HEK293 (cell line): ENCODE results near the gene TRAF2.
A peak's percentile ranks its signal among the peaks of the same experiment; 100 is the strongest.

ENCODE experiments used
- CTCF ChIA-PET: fragments of 350-600 bp; formaldehyde crosslinking; extraction: SDS; loops from one replicate; lab custom pipeline; 2021; ENCODE audit warnings: antibody characterized with exemption; lab: Yijun Ruan, JAX
- POLR2A ChIA-PET: fragments of 300-600 bp; formaldehyde crosslinking; extraction: SDS; loops from one replicate; lab custom pipeline; 2020; ENCODE audit warnings: antibody characterized with exemption, inconsistent platforms; lab: Yijun Ruan, JAX
- H3K27ac ChIP-seq: fragments of 200-500 bp; sonication (Bioruptor generic); 2 replicates; pipeline ENCODE4 v1.5.1; 2014; ENCODE audit warnings: low read depth, low read length, control low read depth, inconsistent platforms; ENCODE audit errors: extremely low read depth
- H3K36me3 ChIP-seq, 2 experiments: fragments of 200-500 bp in 1 of 2; sonication (Bioruptor generic) in 1 of 2; 1 replicate in 1 of 2; 2 replicates in 1 of 2; pipeline ENCODE4 v1.5.1; 2014 to 2017; ENCODE audit warnings: inconsistent platforms in 2 of 2, low read length in 2 of 2; ENCODE audit not compliant: control insufficient read depth in 2 of 2, insufficient read depth in 1 of 2
- H3K4me1 ChIP-seq: fragments of 200-500 bp; sonication (Bioruptor generic); 2 replicates; pipeline ENCODE4 v1.5.1; 2014; ENCODE audit warnings: mild to moderate bottlenecking, low read length, inconsistent platforms; ENCODE audit not compliant: control insufficient read depth, insufficient read depth
- H3K4me3 ChIP-seq: 2 replicates; pipeline ENCODE4 v1.5.1; 2011; ENCODE audit warnings: low read depth, mild to moderate bottlenecking, control low read depth, low read length, moderate library complexity
- H3K9me3 ChIP-seq: fragments of 200-500 bp; sonication (Bioruptor generic); 2 replicates; pipeline ENCODE4 v1.5.1; 2014; ENCODE audit warnings: low read depth, low read length, inconsistent platforms; ENCODE audit not compliant: control insufficient read depth, insufficient read depth
- EGR2 ChIP-seq: fragments of 450-650 bp; formaldehyde crosslinking; IDR thresholded peaks from 2 replicates; pipeline ENCODE4 v1.5.1; 2016; ENCODE audit warnings: low read depth, missing biosample characterization, missing genetic modification characterization
- GLIS1 ChIP-seq: fragments of 450-650 bp; formaldehyde crosslinking; IDR thresholded peaks from 2 replicates; pipeline ENCODE4 v1.5.1; 2016; ENCODE audit warnings: missing biosample characterization, missing genetic modification characterization
- GLIS2 ChIP-seq: fragments of 450-650 bp; formaldehyde crosslinking; IDR thresholded peaks from 2 replicates; pipeline ENCODE4 v1.5.1; 2016; ENCODE audit warnings: missing biosample characterization, missing genetic modification characterization
- HOXA7 ChIP-seq: sonication (generic); formaldehyde crosslinking; IDR thresholded peaks from 2 replicates; pipeline ENCODE4 v1.8.1; 2022; ENCODE audit warnings: missing genetic modification reagents, borderline replicate concordance
- SCRT1 ChIP-seq: fragments of 450-650 bp; formaldehyde crosslinking; IDR thresholded peaks from 2 replicates; pipeline ENCODE4 v1.5.1; 2016; ENCODE audit warnings: missing biosample characterization, missing genetic modification characterization, borderline replicate concordance
- ZNF23 ChIP-seq: fragments of 450-650 bp; formaldehyde crosslinking; IDR thresholded peaks from 2 replicates; pipeline ENCODE4 v1.5.1; 2016; ENCODE audit warnings: missing biosample characterization, missing genetic modification characterization, borderline replicate concordance
- ZNF24 ChIP-seq: fragments of 450-650 bp; formaldehyde crosslinking; IDR thresholded peaks from 2 replicates; pipeline ENCODE4 v1.5.1; 2016; ENCODE audit warnings: missing biosample characterization, missing genetic modification characterization
- ZNF501 ChIP-seq: fragments of 450-650 bp; formaldehyde crosslinking; IDR thresholded peaks from 2 replicates; pipeline ENCODE4 v1.5.1; 2016; ENCODE audit warnings: missing biosample characterization, missing genetic modification characterization
- ZNF600 ChIP-seq: fragments of 450-650 bp; formaldehyde crosslinking; IDR thresholded peaks from 2 replicates; pipeline ENCODE4 v1.5.1; 2016; ENCODE audit warnings: missing biosample characterization, missing genetic modification characterization
- ZNF701 ChIP-seq: fragments of 450-650 bp; formaldehyde crosslinking; IDR thresholded peaks from 2 replicates; pipeline ENCODE4 v1.5.1; 2016; ENCODE audit warnings: missing biosample characterization, missing genetic modification characterization
- TF ChIP-seq, protein P1 (sequence below): fragments of 450-650 bp; formaldehyde crosslinking; IDR thresholded peaks from 2 replicates; pipeline ENCODE4 v1.5.1; 2016; ENCODE audit warnings: missing biosample characterization, missing genetic modification characterization
- TF ChIP-seq, protein P2 (sequence below): fragments of 450-650 bp; formaldehyde crosslinking; IDR thresholded peaks from 2 replicates; pipeline ENCODE4 v1.5.1; 2016; ENCODE audit warnings: missing biosample characterization, missing genetic modification characterization
- TF ChIP-seq, protein P3 (sequence below): fragments of 450-650 bp; formaldehyde crosslinking; IDR thresholded peaks from 2 replicates; pipeline ENCODE4 v1.5.1; 2016; ENCODE audit warnings: missing biosample characterization, missing genetic modification characterization
- TF ChIP-seq, protein P4 (sequence below): fragments of 450-650 bp; formaldehyde crosslinking; IDR thresholded peaks from 2 replicates; pipeline ENCODE4 v1.5.1; 2016; ENCODE audit warnings: missing biosample characterization, missing genetic modification characterization

Gene TRAF2

DNA sequence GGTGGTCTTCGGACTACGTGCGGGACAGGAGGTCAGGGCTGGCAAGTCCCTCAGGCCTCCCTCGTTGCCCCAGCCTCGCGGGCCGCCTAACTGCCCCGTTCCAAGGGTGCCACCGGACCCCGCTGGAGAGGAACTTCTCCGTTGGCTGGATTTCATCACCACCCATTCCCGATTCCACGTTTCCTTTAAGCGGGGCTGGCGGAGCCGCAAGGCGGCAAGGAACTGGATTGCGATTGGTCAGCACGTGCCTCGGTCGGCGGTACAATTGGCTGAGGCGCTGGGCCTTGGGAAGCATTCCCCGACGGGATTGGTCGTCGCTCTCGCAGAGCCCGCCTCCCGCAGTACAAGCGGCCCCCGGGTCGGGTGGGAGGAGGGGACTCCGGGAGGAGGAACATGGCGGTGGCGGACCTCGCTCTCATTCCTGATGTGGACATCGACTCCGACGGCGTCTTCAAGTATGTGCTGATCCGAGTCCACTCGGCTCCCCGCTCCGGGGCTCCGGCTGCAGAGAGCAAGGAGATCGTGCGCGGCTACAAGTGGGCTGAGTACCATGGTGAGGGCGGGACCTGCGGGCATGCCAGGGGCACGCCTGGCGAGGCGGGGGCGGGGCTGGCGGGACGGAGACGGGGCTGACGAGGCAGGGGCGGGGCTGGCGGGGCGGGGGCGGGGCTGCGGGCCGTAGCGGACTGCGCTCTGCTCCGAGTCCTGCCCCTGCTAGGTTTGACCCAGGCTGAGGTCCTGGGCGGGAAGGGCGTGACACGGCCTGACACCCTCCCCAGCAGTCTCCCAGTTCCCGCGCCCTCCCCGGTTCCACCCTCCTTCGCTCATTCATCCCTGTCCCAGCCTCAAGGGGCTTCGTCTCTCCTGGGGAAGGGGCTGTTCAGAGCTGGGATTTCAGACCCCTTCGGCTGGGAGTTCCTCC is 37.0 kb upstream of the TRAF2 start, which contains the start of gene PHPT1 (continued):
- TF ChIP-seq, protein P1, sequence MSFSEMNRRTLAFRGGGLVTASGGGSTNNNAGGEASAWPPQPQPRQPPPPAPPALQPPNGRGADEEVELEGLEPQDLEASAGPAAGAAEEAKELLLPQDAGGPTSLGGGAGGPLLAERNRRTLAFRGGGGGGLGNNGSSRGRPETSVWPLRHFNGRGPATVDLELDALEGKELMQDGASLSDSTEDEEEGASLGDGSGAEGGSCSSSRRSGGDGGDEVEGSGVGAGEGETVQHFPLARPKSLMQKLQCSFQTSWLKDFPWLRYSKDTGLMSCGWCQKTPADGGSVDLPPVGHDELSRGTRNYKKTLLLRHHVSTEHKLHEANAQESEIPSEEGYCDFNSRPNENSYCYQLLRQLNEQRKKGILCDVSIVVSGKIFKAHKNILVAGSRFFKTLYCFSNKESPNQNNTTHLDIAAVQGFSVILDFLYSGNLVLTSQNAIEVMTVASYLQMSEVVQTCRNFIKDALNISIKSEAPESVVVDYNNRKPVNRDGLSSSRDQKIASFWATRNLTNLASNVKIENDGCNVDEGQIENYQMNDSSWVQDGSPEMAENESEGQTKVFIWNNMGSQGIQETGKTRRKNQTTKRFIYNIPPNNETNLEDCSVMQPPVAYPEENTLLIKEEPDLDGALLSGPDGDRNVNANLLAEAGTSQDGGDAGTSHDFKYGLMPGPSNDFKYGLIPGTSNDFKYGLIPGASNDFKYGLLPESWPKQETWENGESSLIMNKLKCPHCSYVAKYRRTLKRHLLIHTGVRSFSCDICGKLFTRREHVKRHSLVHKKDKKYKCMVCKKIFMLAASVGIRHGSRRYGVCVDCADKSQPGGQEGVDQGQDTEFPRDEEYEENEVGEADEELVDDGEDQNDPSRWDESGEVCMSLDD (tag by site-specific recombination), result peak; percentile 57; the same call in 1 of the 2 replicates
- TF ChIP-seq SCRT1 (tag by site-specific recombination) (peak; percentile 49; the same call in 1 of the 2 replicates), ZNF701 (tag by site-specific recombination) (no peak), EGR2 (peak; percentile 60), ZNF501 (tag by site-specific recombination) (peak; percentile 66; the same call in 1 of the 2 replicates)

DNA sequence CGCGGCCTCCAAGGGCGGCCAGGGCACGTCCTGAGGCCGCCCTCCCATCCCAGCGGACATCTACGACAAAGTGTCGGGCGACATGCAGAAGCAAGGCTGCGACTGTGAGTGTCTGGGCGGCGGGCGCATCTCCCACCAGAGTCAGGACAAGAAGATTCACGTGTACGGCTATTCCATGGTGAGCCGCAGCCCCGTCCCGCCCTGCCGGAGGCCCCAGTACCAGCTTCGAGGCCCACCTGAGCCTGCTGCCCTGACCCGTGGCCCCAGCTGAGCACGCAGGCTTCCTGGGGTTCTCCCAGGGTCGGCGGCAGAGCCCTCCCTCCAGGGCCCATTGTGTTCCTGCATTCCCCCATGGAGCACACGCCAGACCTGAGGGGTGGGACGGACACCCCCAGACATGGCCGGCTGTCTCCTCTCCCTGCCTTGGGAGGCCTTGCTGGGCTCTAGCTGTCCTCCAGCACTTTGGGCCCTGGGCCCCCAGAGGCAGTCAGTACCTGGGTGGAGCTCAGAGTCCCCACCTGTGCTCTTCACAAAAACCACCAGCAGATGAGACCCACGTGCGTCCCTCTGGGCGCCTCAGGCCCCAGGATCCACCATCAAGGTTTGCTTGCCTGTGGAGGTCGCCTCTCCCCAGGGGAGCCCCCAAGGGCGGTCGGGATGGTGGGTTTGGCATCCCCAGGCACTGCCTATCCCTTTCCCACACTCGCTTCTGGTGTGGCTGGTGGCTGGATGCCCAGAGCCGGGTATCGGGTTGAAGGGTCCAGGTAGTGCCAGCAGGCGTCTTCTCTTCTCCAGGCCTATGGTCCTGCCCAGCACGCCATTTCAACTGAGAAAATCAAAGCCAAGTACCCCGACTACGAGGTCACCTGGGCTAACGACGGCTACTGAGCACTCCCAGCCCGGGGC is 36.1 kb upstream of the TRAF2 start:
- CTCF ChIA-PET, result no interaction called here
- Histone ChIP-seq H3K4me3 (peak overlapping the region; percentile 86), H3K27ac (no peak overlapping the region), H3K9me3 (no peaks in the 10 kb centered on the region), H3K36me3 (peaks cover 0 to 27% of the 10 kb centered on the region in 2 experiments; a peak in 1 of 3 replicates), H3K4me1 (0 out of 2 replicates have a peak, but pooled peaks cover 4% of the 10 kb centered on the region)
- TF ChIP-seq ZNF24 (tag by site-specific recombination) (no peak), GLIS1 (tag by site-specific recombination) (peak; percentile 12; the same call in 1 of the 2 replicates), ZNF23 (tag by site-specific recombination) (no peak), ZNF600 (tag by site-specific recombination) (peak; percentile 21; the same call in 1 of the 2 replicates), HOXA7 (CRISPR knock-in tag) (no peak), GLIS2 (tag by site-specific recombination) (peak; percentile 56)
- TF ChIP-seq, protein P2, sequence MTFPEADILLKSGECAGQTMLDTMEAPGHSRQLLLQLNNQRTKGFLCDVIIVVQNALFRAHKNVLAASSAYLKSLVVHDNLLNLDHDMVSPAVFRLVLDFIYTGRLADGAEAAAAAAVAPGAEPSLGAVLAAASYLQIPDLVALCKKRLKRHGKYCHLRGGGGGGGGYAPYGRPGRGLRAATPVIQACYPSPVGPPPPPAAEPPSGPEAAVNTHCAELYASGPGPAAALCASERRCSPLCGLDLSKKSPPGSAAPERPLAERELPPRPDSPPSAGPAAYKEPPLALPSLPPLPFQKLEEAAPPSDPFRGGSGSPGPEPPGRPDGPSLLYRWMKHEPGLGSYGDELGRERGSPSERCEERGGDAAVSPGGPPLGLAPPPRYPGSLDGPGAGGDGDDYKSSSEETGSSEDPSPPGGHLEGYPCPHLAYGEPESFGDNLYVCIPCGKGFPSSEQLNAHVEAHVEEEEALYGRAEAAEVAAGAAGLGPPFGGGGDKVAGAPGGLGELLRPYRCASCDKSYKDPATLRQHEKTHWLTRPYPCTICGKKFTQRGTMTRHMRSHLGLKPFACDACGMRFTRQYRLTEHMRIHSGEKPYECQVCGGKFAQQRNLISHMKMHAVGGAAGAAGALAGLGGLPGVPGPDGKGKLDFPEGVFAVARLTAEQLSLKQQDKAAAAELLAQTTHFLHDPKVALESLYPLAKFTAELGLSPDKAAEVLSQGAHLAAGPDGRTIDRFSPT (tag by site-specific recombination), result no peak
- TF ChIP-seq, protein P3, sequence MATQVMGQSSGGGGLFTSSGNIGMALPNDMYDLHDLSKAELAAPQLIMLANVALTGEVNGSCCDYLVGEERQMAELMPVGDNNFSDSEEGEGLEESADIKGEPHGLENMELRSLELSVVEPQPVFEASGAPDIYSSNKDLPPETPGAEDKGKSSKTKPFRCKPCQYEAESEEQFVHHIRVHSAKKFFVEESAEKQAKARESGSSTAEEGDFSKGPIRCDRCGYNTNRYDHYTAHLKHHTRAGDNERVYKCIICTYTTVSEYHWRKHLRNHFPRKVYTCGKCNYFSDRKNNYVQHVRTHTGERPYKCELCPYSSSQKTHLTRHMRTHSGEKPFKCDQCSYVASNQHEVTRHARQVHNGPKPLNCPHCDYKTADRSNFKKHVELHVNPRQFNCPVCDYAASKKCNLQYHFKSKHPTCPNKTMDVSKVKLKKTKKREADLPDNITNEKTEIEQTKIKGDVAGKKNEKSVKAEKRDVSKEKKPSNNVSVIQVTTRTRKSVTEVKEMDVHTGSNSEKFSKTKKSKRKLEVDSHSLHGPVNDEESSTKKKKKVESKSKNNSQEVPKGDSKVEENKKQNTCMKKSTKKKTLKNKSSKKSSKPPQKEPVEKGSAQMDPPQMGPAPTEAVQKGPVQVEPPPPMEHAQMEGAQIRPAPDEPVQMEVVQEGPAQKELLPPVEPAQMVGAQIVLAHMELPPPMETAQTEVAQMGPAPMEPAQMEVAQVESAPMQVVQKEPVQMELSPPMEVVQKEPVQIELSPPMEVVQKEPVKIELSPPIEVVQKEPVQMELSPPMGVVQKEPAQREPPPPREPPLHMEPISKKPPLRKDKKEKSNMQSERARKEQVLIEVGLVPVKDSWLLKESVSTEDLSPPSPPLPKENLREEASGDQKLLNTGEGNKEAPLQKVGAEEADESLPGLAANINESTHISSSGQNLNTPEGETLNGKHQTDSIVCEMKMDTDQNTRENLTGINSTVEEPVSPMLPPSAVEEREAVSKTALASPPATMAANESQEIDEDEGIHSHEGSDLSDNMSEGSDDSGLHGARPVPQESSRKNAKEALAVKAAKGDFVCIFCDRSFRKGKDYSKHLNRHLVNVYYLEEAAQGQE, result no peak
- TF ChIP-seq, protein P4, sequence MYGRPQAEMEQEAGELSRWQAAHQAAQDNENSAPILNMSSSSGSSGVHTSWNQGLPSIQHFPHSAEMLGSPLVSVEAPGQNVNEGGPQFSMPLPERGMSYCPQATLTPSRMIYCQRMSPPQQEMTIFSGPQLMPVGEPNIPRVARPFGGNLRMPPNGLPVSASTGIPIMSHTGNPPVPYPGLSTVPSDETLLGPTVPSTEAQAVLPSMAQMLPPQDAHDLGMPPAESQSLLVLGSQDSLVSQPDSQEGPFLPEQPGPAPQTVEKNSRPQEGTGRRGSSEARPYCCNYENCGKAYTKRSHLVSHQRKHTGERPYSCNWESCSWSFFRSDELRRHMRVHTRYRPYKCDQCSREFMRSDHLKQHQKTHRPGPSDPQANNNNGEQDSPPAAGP (tag by site-specific recombination), result 0 out of 2 replicates have a peak, but pooled peaks have one; percentile 23
- POLR2A ChIA-PET, result no interaction called here
